Measurements from ENCODE around the gene HLA-DOA.

The HLA-DOA gene

DNA sequence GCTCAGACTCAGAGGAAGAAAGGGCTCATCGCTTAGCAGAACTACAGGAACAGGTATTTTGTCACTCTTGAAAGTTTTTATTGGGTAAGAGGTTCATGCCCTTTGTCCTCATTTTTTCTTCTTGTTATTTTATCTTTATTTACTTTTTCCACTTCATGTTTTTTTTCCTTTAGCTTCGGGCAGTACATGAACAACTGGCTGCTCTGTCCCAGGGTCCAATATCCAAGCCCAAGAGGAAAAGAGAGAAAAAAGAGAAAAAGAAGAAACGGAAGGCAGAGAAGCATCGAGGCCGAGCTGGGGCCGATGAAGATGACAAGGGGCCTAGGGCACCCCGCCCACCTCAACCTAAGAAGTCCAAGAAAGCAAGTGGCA lies 31.5 kb downstream of the HLA-DOA start:
- DNase-seq (ENCODE audit: low spot score), result no peak

- DNase-seq (ENCODE audit: low spot score), result no peak
Measured at GRCh38 chr6:32977272-32977952, 32.0 kb downstream of the HLA-DOA start.

DNA sequence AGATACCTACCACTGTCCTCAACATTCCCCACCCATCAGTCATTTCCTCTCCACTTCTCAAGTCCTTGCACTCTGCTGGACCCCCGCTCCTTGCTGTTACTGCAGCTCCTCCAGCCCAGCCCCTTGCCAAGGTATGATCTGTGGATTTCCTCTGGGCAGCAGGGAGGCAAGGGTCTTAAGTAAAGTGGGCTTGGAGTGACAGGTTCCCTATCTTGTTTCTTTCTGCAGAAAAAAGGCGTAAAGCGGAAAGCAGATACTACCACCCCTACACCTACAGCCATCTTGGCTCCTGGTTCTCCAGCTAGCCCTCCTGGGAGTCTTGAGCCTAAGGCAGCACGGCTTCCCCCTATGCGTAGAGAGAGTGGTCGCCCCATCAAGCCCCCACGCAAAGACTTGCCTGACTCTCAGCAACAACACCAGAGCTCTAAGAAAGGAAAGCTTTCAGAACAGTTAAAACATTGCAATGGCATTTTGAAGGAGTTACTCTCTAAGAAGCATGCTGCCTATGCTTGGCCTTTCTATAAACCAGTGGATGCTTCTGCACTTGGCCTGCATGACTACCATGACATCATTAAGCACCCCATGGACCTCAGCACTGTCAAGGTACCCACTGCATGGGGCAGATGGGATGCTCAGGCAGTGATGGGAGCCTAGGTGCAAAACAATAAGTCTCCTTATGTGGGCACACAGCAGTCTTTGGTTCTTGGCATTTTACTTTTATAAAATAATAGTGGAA lies 32.9 kb downstream of the HLA-DOA start:
- peak; percentile 29 for DNase-seq (ENCODE audit: low spot score)

DNA sequence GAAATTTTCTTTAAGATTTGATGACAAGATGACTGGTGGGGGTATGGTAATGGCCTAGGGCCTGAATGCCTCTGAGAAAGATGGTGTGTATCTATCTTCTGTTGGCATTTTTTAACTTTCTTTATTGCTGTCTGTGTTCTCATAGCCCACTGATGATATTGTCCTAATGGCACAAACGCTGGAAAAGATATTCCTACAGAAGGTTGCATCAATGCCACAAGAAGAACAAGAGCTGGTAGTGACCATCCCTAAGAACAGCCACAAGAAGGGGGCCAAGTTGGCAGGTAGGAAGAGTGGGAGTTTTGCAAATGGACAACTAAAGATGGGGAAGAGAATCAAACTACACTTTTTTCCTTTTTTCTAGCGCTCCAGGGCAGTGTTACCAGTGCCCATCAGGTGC lies 33.5 kb downstream of the HLA-DOA start:
- no peak for DNase-seq (ENCODE audit: low spot score)

DNA sequence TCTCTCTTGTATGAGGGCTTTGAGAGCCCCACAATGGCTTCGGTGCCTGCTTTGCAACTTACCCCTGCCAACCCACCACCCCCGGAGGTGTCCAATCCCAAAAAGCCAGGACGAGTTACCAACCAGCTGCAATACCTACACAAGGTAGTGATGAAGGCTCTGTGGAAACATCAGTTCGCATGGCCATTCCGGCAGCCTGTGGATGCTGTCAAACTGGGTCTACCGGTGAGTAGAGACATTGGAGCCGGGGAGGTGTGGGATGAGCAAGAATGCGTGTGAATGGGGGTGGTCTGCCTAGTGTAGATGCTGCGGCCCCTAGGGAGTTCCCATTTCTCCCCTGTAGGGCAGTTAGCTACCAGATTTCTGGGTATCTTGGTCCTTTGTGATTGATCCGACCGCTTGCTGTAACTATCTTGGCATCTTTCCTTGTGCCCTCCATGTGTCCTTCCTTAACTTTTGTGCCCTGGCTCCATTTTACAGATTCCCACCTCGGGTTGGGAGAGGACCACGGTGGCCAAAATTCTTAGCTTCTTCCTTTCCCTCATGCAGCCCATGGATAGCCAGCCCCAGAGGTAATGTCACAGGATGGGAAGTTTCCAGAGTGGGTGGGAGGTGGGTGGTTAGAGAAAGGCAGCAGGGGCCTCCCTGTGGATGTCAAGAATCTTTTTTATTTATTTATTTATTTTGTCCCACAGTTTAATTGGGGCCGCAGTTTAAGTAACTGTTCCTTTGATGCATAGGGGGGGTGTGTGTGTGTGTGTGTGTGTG lies 34.7 kb downstream of the HLA-DOA start:
- DNase-seq (ENCODE audit: low spot score), result no peak

DNA sequence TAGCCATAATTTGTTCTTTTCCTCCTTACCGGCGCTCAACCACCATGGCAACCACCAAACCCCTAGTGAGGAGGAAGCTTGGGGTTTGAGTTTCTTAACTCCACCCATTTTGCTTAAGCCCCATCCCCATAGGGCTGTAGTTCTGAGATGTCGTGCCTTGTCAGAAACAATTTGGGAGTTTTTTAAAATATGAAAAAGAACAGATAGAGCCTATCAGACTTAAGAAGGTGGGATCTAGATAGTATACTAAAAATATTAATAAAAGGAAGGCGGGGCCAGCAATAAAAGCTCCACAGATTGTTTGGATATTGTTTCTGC lies 35.4 kb downstream of the HLA-DOA start:
- peak; percentile 51 for DNase-seq (ENCODE audit: low spot score)

DNA sequence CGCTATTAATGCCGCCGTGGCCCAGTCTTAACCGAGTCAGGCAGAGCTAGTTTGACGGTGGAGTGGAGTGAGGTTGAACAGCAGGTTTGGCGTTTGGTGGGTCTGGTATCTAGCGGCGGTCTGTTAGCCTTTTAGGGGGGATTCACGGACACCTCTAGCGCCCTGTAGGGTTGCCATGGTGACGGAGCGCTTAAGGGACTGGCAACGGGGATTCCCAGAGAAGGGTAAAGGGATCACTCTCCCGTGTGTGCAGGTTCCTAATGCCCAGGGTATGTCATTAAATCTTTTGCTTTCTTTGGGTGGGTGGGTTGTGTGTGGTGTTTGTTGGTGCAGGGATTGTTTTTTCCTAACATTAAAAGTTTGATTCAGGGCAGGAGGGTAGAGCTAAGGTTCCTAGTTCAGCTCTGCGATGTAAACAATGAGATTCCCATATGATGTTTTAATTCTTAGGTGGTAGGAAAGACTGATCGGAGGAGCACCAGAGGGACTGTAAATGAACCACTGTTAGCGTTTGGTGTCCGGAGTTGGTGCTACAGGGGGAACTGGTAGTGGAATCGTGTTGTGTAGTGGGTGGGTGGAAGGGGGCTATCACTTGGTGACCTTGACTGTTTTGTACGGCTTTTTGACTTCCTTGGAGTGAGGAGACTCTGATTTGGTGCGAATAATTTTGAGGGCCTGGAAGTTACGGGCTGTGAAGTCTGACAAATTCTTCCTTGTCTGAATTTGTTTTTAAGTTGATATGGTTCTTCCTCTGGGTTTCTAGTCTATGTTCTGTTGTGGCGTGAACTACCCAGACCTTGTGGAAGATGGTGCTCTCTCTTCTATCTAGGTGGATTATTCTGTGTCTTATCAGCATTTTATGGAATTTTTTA lies 36.0 kb downstream of the HLA-DOA start:
- peak; percentile 57 for DNase-seq (ENCODE audit: low spot score)

DNA sequence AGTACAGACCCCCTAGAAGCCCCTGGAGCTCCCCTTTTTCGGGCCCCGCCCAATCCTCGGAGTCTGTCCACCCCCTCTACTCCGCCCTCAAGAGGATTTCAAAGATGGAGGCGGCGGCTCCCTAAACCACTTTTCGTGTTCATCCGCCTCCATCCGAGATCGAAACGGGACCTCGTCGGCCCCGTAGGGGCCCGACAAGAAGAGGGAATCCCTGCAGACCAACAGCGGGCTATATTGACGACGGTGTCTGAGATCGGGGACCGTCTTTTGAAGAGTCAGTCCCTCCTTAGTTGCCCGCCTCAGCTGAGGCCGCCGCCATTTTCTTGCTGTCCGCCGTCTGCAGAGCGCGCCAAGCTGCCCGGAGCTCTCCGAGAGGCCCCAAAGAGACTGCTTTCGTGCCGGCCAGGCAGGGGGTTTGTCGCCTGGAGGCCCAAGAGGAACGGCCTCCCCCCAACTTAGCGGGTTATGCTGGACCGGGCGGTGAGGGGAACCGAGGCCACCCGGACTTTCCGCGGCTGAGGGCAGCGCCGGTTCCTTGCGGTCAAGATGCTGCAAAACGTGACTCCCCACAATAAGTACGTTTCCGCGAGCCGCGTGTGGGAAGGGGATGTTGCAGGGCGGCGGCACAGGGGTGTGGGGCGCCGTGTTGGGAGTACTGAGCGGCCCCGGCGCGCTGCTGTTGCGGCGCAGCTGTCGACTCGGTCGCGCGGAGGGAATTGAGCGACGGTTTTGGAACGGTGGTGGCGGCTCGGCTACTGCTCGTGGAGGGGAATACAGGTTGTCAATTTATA lies 36.8 kb downstream of the HLA-DOA start:
- peak; percentile 27 for DNase-seq (ENCODE audit: low spot score)

- peak; percentile 100 for DNase-seq (ENCODE audit: low spot score)
Measured at GRCh38 chr6:32971581-32972352, 37.6 kb downstream of the HLA-DOA start.

DNA sequence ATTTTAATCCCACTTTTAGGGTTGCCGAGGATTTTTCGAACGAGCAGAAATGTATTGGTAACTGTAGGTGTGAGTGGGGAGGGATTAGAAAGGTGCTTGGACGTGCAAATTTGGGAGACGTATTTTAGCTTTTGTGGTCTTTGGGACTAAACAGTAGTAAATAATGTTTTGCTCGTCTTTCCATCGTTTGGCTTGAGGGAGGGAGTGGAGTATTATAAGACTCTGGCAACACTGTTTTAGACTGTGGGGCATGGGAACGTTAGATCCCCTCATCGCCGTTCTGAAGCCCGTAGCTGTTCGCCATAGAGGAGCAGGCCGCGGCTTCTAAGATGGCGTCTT lies 38.2 kb downstream of the HLA-DOA start:
- DNase-seq (ENCODE audit: low spot score), result no peak

- peak; percentile 92 for DNase-seq (ENCODE audit: low spot score)
Measured at GRCh38 chr6:32970413-32971241, 38.8 kb downstream of the HLA-DOA start.

GRCh38 chr6:32969685-32970412 lies 39.5 kb downstream of the HLA-DOA start:
- DNase-seq (ENCODE audit: low spot score), result peak; percentile 96

GRCh38 chr6:32968867-32969684 lies 40.3 kb downstream of the HLA-DOA start:
- peak; percentile 79 for DNase-seq (ENCODE audit: low spot score)

- peak; percentile 97 for DNase-seq (ENCODE audit: low spot score)
Measured at GRCh38 chr6:32968093-32968866, 41.1 kb downstream of the HLA-DOA start, which contains the start of gene BRD2. TSS of gene BRD2 (plus strand) at chr6:32968594. CDS start at chr6:32972899, 4,305 bp downstream.

GRCh38 chr6:32967151-32968091 lies 42.0 kb downstream of the HLA-DOA start:
- DNase-seq (ENCODE audit: low spot score), result peak; percentile 70

- DNase-seq (ENCODE audit: low spot score), result no peak
Measured at GRCh38 chr6:32964776-32965175, 44.6 kb downstream of the HLA-DOA start.
